HepG2 (cell line): ENCODE data around the gene TFAM. TPM values are rescaled to one million over a fixed set of nuclear protein-coding genes. Genes with fewer than 3 reads are reported as not detected.

Source experiments
- ATF3 ChIP-seq: sonication (generic); formaldehyde crosslinking; IDR thresholded peaks from 2 replicates; pipeline ENCODE4 v1.4.0; 2020; ENCODE audit warnings: missing genetic modification reagents
- FLYWCH1 ChIP-seq: sonication (generic); formaldehyde crosslinking; IDR thresholded peaks from 2 replicates; pipeline ENCODE4 v1.8.1; 2023; ENCODE audit warnings: mild to moderate bottlenecking, missing genetic modification reagents
- JUND ChIP-seq: sonication (generic); formaldehyde crosslinking; IDR thresholded peaks from 2 replicates; pipeline ENCODE4 v1.8.0; 2022; ENCODE audit warnings: mild to moderate bottlenecking, missing genetic modification reagents
- KMT2A ChIP-seq: sonication (generic); formaldehyde crosslinking; IDR thresholded peaks from 2 replicates; pipeline ENCODE4 v1.4.0; 2020; ENCODE audit warnings: missing genetic modification reagents
- MBD4 ChIP-seq: IDR thresholded peaks from 2 replicates; pipeline ENCODE4 v1.6.1; 2012; ENCODE audit warnings: low read length, inconsistent platforms, borderline replicate concordance
- PCBP1 ChIP-seq: fragments of 200-400 bp; formaldehyde crosslinking; IDR thresholded peaks from 2 replicates; pipeline ENCODE4 v1.6.1; 2017; ENCODE audit warnings: mild to moderate bottlenecking, low read depth, low read length, borderline replicate concordance
- RAD51 ChIP-seq: fragments of 450-650 bp; IDR thresholded peaks from 2 replicates; pipeline ENCODE4 v1.6.1; 2016; ENCODE audit warnings: borderline replicate concordance
- SRY ChIP-seq: sonication (generic); formaldehyde crosslinking; IDR thresholded peaks from 2 replicates; pipeline ENCODE4 v1.8.0; 2022; ENCODE audit warnings: mild to moderate bottlenecking, missing genetic modification reagents
- TAF1 ChIP-seq: sonication (generic); formaldehyde crosslinking; IDR thresholded peaks from 2 replicates; pipeline ENCODE4 v1.4.0; 2020; ENCODE audit warnings: missing genetic modification reagents
- THAP9 ChIP-seq: sonication (generic); formaldehyde crosslinking; IDR thresholded peaks from 2 replicates; pipeline ENCODE4; 2020; ENCODE audit warnings: missing genetic modification reagents, mild to moderate bottlenecking, borderline replicate concordance
- U2AF2 ChIP-seq: fragments of 200-400 bp; formaldehyde crosslinking; IDR thresholded peaks from 2 replicates; pipeline ENCODE4 v1.6.1; 2017; ENCODE audit warnings: low read depth, mild to moderate bottlenecking, low read length
- YEATS2 ChIP-seq: sonication (generic); formaldehyde crosslinking; IDR thresholded peaks from 2 replicates; pipeline ENCODE4 v1.4.0; 2020; ENCODE audit warnings: missing genetic modification reagents, borderline replicate concordance
- ZFP37 ChIP-seq: sonication (generic); formaldehyde crosslinking; IDR thresholded peaks from 2 replicates; pipeline ENCODE4 v1.4.0; 2020; ENCODE audit warnings: missing genetic modification reagents, borderline replicate concordance
- ZNF260 ChIP-seq: sonication (generic); formaldehyde crosslinking; IDR thresholded peaks from 2 replicates; pipeline ENCODE4 v1.4.0; 2020; ENCODE audit warnings: missing genetic modification reagents, low read depth, mild to moderate bottlenecking, borderline replicate concordance
- ZNF296 ChIP-seq: sonication (generic); formaldehyde crosslinking; conservative IDR thresholded peaks from 2 replicates; pipeline ENCODE4 v1.5.0; 2020; ENCODE audit warnings: mild to moderate bottlenecking, missing genetic modification reagents
- ZNF792 ChIP-seq: IDR thresholded peaks from 2 replicates; pipeline ENCODE4 v1.6.1; 2016
- polyA plus RNA-seq, 8 experiments: library from polyadenylated mRNA; depleted of rRNA in 3 of 8; stranded (reverse) in 7 of 8; unstranded in 1 of 8; fragments of >200 nt; fragmentation: Illumina TruSeq in 4 of 8; extraction: Trizol in 4 of 8; gene quantifications; 2 replicates each; pipeline versions ENCODE4 v1.2.1 to v1.2.3, GENCODE V29; 2011 to 2016; ENCODE audit warnings: low read depth in 4 of 8, missing spikeins in 1 of 8, mixed read lengths in 1 of 8; ENCODE audit not compliant: insufficient read depth in 1 of 8
- total RNA-seq, 5 experiments: library from RNA; depleted of rRNA; stranded (reverse); fragments of >200 nt; fragmentation: Illumina TruSeq; extraction: Trizol; gene quantifications; 2 replicates each; pipeline ENCODE4 v1.2.3, GENCODE V29; 2016; ENCODE audit warnings: low read depth in 1 of 5
- TF ChIP-seq, protein P1 (sequence below): sonication (generic); formaldehyde crosslinking; IDR thresholded peaks from 2 replicates; pipeline ENCODE4 v1.5.0; 2020; ENCODE audit warnings: missing genetic modification reagents
- TF ChIP-seq, protein P2 (sequence below): sonication (generic); formaldehyde crosslinking; conservative IDR thresholded peaks from 2 replicates; pipeline ENCODE4 v1.8.0; 2022; ENCODE audit warnings: low read depth, missing genetic modification reagents
- TF ChIP-seq, protein P3 (sequence below): sonication (generic); formaldehyde crosslinking; conservative IDR thresholded peaks from 2 replicates; pipeline ENCODE4 v1.4.0; 2020; ENCODE audit warnings: mild to moderate bottlenecking, missing genetic modification reagents, moderate library complexity

Gene TFAM
- total and polyA plus RNA-seq, 2 of the 13 experiments (the other 11 are each of a cell fraction or from before 2014, with no cell fraction given), result 18.4 to 125 TPM

DNA sequence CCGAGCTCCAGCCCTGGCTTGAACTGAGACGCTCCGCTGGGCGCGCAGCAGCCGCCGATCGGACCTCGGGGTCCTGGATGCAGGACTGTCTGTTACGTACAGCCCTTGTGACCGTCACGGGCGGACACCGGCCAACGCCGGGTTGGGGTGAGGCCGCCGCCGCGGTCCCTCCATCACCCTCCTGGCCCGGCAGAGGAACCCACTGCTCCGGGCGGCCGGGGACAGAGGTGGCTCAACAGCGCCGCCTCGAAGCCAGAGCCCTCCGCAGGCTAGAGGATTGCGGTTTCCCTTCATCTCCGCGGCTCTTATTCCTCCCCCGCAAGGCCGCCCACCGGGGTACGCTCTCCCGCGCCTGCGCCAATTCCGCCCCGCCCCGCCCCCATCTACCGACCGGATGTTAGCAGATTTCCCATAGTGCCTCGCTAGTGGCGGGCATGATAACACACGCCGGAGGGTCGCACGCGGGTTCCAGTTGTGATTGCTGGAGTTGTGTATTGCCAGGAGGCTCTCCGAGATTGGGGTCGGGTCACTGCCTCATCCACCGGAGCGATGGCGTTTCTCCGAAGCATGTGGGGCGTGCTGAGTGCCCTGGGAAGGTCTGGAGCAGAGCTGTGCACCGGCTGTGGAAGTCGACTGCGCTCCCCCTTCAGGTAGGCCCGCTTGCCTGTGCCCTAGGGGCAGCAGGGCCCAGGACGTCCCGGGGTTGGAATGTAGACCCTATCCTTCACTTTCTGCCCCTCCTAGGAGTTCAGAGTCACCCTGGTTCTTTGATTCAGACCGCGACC, at the start of gene TFAM (continued):
- TF ChIP-seq ZNF296 (no peak), ZNF792 (CRISPR knock-in tag) (peak; percentile 26; the same call in 1 of the 2 replicates), ZNF260 (CRISPR knock-in tag) (no peak), FLYWCH1 (CRISPR knock-in tag) (no peak), PCBP1 (peak; percentile 83; the same call in 1 of the 2 replicates), THAP9 (CRISPR knock-in tag) (peak; percentile 100), ATF3 (CRISPR knock-in tag) (no peak; the same call in 1 of the 2 replicates), RAD51 (no peak), U2AF2 (no peak), MBD4 (no peak), YEATS2 (CRISPR knock-in tag) (peak; percentile 88), KMT2A (CRISPR knock-in tag) (no peak; the same call in 1 of the 2 replicates), JUND (CRISPR knock-in tag) (no peak; the same call in 1 of the 2 replicates), TAF1 (CRISPR knock-in tag) (peak; percentile 79), ZFP37 (CRISPR knock-in tag) (no peak), SRY (CRISPR knock-in tag) (peak; percentile 63; the same call in 1 of the 2 replicates)
- TF ChIP-seq, protein P1, sequence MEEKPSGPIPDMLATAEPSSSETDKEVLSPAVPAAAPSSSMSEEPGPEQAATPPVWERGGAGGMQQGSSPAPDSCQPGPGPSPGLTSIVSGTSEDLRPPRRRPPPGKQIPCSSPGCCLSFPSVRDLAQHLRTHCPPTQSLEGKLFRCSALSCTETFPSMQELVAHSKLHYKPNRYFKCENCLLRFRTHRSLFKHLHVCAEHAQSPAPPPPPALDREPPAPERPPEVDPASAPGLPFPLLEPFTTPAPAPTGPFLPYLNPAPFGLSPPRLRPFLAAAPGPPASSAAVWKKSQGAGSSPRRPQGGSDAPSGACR, result no peak
- TF ChIP-seq, protein P2, sequence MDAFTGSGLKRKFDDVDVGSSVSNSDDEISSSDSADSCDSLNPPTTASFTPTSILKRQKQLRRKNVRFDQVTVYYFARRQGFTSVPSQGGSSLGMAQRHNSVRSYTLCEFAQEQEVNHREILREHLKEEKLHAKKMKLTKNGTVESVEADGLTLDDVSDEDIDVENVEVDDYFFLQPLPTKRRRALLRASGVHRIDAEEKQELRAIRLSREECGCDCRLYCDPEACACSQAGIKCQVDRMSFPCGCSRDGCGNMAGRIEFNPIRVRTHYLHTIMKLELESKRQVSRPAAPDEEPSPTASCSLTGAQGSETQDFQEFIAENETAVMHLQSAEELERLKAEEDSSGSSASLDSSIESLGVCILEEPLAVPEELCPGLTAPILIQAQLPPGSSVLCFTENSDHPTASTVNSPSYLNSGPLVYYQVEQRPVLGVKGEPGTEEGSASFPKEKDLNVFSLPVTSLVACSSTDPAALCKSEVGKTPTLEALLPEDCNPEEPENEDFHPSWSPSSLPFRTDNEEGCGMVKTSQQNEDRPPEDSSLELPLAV (CRISPR knock-in tag), result no peak
- TF ChIP-seq, protein P3, sequence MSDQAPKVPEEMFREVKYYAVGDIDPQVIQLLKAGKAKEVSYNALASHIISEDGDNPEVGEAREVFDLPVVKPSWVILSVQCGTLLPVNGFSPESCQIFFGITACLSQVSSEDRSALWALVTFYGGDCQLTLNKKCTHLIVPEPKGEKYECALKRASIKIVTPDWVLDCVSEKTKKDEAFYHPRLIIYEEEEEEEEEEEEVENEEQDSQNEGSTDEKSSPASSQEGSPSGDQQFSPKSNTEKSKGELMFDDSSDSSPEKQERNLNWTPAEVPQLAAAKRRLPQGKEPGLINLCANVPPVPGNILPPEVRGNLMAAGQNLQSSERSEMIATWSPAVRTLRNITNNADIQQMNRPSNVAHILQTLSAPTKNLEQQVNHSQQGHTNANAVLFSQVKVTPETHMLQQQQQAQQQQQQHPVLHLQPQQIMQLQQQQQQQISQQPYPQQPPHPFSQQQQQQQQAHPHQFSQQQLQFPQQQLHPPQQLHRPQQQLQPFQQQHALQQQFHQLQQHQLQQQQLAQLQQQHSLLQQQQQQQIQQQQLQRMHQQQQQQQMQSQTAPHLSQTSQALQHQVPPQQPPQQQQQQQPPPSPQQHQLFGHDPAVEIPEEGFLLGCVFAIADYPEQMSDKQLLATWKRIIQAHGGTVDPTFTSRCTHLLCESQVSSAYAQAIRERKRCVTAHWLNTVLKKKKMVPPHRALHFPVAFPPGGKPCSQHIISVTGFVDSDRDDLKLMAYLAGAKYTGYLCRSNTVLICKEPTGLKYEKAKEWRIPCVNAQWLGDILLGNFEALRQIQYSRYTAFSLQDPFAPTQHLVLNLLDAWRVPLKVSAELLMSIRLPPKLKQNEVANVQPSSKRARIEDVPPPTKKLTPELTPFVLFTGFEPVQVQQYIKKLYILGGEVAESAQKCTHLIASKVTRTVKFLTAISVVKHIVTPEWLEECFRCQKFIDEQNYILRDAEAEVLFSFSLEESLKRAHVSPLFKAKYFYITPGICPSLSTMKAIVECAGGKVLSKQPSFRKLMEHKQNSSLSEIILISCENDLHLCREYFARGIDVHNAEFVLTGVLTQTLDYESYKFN (CRISPR knock-in tag), result peak; percentile 51
